ENCODE measurements around the gene LRRTM2.

DNA sequence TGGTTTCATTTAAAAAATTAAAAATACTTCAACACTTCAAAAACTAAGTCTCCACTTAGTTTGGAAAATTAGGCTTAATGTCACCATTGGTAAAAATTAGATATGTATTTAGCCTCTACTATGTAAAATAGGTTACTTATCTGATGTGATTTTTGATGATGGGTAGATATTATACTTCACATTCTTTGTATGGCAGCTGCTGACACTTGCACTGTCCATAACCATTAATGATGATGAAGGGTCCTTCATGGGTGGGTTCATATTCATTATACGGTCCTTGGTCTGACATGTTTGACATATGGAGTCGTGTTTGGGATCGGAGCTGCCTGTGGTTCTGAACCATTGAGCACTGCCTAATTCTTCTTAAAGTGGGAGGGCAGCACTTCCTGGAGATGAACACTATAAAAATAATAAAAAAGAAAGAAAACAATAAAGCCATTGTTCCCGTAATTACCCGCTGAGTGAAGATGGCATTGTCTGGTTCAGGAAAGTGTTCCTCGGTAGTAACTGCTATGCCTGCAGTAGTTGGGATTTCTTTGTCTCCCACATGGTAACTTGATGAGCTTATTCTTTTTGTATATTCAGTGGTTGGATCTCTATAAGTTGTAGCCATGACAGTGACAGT lies 2.2 kb downstream of the LRRTM2 start:
- TF ChIP-seq POLR2AphosphoS5 (IDR thresholded peaks at IDR 0.05) (no peak), CTCF (IDR thresholded peaks at IDR 0.05) (no peak), POLR2A (IDR thresholded peaks at IDR 0.05; ENCODE audit: low read depth) (no peak)

Data from esophagus muscularis mucosa (tissue), 3 donors.